HK-2 (cell line): ENCODE measurements around the gene PDLIM1.
"Not testable (repeated sequence)": the region's sequence is repeated elsewhere in the genome, so short reads cannot be mapped to it uniquely, and the experiment has no call there.

ENCODE experiments used
- DNase-seq: peaks from one replicate; pipeline ENCODE4 v3.0.0-alpha.2; 2018; ENCODE audit not compliant: unreplicated experiment

The PDLIM1 gene

DNA sequence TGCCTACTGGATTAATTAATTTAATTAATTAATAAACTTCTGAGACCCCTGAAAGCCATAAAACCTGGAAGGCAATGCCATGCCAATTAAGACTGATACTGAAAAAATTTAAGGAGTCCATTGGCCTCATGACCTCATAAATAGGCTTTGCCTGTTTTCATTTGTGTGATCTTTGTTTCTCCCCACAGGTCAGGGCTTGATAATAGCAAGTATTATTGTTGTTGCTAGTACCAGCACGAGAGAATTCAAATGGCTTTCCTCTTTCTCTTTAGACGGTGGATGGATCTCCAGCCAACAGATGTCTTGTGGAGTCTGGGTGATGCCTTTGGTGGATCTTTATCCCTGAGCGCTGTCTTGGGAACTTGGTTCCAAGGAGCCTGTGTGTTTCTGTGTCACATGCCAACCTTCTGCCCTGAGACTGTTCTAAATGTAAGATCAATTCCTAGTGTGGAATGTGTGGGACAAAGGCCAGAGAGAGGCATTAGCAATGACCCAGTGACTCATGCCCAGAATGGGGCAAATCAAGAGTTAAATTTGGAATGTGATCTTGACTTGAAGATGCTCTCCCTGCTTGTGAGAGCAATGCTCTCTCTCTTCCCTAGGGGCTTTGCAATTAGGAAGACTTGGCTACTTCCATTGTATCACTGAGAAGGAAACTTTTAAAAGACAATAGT, 79.1 kb downstream of the PDLIM1 start:
- no peak for DNase-seq

DNA sequence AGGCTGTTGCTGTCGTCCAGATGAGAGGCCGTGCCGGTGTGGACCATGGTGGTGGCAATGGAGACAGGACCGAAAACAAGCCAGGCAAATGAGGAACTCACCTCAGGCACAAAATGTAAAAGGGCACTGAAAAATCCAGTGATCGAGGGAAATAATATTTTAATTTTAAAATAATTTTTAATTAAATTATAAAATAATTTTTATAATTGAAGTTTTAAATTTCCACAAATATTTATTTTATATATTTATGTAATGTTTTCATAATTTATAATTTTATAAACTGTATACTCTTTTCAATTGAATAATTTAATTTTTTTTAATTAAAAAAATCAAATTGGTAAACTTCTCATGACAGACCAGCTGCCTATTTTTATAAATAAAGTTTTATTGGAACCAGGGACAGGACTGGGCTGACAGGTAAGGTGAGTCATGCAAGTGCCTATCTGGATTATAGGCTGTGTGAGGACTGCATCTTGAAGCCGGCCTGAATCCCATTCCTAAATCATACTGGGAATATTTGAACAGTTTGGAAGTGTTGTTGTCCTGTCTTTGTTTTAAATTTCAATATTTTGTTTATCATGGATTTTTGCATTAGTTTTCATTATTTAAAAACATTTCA, 81.2 kb downstream of the PDLIM1 start:
- DNase-seq: no peak

DNA sequence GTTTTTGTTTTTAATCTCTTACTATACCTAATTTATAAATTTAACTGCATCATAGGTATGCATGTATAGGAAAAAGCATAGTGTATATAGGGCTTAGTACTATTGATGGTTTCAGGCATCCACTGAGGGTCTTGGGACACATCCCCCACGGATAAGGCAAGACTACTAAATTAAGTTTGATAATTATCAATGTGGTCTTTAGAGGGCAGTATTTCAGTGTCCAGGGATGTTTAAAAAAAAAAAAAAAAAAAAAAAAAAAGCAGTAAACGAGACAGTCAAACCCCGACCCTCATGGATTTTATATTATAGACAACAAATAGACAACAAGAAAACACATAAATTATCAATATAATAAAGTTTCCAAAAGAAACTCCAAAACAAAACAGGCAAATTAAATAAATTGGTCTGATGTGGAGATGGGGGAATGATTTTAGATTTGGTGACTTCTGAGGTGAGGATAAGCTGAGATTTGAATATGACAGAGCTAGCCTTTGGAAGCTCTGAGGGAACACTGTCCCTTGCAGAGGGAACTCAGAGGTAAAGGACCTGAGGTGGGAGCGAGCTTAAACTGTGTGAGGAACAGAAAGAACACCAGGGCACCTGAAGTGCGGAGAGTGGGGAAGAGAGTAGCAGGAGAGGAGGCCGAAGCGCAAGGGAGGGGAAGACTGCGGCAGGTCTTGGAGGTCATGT, 82.0 kb downstream of the PDLIM1 start:
- DNase-seq: no peak

DNA sequence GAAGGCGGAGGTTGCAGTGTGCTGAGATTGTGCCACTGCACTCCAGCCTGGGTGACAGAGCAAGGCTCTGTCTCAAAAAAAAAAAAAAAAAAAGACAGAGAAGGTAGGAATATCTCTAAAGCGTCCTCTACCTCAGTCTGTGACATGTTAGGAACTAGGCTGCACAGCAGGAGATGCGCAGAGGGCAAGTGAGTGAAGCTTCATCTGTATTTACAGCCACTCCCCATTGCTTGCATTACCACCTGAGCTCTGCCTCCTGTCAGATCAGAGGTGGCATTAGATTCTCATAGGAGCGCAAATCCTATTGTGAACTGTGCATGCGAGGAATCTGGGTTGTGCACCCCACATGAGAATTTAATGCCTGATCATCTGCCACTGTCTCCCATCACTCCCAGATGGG, 87.9 kb downstream of the PDLIM1 start:
- not testable (repeated sequence) for DNase-seq

DNA sequence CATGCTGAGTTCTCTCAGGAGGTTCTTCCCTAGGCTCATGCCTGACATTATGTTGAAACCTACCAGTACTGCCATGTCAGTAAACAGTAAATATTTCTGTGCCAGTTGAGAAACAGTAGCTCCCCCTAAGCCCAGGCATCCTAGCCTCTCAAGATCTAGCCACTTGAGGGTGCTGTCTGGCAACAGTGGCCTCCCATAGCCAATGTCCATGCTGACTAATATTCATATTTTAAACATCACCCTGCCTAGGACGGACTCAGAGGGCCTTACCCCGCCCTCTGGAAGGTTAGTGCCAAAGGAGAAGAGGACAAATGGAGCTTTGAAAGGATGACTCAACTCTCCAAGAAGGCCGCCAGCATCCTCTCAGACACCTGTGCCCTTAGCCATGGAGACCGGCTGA, 89.1 kb downstream of the PDLIM1 start:
- peak; percentile 21 for DNase-seq

DNA sequence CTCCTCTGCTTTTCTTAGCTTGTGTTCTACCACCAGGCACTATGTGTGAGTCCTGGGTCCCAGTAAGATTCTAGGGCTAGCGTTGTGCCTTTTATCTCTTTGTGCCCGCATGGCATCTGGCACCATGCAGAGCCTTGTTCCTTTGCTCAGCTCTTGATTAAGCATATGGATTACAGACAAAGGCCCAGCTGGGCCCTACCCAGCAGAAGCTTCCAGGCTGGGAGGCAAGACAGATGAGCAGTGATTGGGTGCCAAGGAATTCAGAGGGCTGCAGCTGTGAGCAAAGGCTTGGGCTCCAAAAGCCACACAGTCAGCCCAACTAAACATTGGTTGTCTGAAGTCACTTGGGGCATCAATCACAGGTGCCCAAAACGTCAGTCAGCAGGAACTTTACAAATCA, 94.8 kb downstream of the PDLIM1 start:
- DNase-seq: no peak

DNA sequence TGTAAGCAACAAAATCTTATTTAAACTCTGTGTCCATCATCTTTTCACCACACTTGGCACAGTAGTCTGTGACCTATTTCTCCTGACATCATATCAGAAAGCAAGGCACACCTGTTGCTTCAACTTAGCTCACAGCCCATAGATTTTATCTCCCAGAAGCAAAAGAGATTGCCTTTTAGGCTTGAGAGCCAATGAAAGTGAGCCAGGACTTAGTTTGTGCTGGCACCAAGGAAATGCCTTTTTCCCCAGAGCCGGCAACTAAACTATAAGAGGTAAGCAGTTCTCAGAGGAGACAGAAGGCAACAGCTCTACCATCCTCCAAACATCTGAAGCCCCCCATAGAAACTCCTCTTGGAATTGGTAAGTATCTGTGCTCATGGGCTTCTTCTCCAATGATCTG, 96.9 kb downstream of the PDLIM1 start, which contains the start of gene ACSM6:
Gene ACSM6 (plus strand): TSS at position 295 of the 400 bp plus-strand sequence. CDS start 248 bp downstream, outside the sequence.
- DNase-seq: no peak

DNA sequence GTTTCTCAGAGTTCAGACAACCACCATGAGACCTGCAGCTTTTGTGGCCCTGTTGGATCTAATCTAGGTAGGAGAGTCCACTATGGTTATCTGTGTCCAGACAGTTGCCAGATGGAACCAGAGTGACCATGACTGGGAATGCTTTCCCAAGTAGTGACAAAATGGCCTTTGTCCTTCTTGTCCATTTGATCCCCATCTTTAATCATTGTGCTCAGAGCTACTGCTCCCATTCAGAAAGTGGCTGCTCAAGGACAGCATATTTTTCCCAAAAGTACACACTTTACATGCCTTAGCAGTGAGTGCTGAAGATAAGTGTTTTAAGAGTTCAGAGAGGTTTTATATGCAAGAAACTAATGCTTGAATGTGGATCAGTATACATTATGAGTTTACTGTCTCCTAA, 102.2 kb downstream of the PDLIM1 start:
- no peak for DNase-seq

DNA sequence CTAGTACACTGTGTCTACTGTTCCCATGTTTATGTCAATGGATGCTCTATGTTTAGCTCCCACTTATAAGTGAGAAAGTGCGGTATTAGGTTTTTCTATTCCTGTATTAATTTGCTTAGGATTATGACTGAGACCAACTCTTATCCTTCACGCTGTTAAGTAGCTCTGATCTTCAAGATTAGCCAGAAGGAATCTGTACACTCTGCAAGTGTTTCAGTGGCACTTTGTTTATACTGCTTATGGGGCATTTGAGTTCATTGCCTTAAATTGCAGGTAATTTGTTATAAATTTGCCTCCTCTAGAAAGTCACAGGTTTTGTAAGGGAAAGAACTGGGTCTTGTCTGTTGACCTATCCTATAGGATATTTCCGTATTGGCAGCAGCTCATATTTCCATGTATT, 103.2 kb downstream of the PDLIM1 start:
- DNase-seq: no peak
